Inferior parietal cortex (tissue), 1 donor: Measurements from ENCODE around the gene SP2.
"Not testable (repeated sequence)": the region's sequence is repeated elsewhere in the genome, so short reads cannot be mapped to it uniquely, and the experiment has no call there.

Source experiments
- DNase-seq: peaks from one replicate; pipeline ENCODE4 v3.0.0-alpha.2; 2016; ENCODE audit errors: extremely low spot score

Gene SP2

DNA sequence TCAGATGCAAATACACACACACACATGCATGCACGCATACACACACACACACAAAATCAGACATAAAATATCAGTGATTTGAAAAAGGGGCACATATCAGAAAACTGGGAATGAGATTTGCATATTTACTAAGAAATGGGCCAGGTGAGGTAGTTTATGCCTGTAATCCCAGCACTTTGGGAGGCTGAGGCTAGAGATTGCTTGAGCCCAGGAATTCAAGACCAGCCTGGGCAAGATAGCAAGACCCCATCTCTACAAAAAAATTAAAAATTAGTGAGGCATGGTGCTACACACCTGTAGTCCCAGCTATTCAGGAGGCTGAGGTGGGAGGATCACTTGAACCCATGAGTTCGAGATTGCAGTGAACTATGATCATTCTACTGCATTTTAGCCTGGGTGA lies 23.0 kb downstream of the SP2 start:
- no peak for DNase-seq

DNA sequence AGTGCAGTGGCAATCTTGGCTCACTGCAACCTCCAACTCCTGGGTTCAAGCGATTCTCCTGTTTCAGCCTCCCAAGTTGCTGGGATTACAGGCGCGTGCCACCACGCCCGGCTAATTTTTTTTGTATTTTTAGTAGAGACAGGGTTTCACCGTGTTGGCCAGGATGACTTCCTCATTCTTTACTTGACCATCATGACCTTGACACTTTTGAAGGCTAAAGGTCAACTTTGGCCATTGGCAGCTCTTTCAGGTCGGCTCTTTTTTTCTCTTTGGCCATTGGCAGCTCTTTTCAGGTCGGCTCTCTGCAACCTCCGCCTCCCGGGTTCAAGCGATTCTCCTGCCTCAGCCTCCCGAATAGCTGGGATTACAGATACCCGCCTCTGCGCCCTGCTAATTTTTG lies 23.9 kb downstream of the SP2 start:
- DNase-seq, result not testable (repeated sequence)

DNA sequence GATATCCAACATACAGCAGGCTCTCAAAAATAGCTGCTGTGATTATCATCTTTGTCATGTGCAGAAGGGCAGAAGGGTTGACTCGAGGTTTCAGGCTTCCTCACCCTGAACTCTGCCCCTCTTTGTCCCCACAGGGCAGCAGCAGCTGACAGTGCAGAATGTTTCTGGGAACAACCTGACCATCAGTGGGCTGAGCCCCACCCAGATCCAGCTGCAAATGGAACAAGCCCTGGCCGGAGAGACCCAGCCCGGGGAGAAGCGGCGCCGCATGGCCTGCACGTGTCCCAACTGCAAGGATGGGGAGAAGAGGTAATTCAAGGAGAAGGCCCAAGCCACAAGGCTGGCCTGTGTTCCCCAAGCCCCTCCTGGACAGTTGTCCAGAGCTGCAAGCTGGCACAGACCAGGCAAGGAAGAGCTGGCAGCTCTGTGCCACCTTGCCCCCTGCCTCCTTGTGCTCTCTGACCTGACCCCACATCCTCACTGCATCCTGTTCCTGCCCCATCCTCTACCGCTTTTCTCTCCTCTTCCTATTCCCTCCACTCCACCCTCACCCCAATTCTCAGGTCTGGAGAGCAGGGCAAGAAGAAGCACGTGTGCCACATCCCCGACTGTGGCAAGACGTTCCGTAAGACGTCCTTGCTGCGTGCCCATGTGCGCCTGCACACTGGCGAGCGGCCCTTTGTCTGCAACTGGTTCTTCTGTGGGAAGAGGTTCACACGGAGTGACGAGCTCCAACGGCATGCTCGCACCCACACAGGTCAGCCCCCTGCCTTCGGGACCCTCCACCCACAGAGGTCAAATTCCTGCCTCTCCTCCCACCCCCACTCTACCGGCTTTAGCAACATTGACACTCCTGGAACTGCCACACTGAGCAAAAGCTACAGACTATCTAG lies 29.0 kb downstream of the SP2 start:
- DNase-seq, result no peak

DNA sequence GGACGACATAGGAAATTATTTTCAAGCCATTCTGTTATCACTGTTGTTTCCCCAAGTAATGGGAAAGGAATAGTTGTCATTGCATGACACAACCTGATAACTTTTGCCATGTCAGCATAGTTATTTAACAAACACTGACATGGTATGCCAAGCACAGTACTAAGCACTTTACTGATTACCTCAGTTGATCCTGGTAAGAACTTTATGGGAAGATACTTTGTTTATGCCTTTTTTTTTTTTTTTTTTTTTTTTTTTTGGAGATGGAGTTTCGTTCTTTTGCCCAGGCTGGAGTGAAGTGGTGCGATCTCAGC lies 29.6 kb downstream of the SP2 start:
- no peak for DNase-seq

DNA sequence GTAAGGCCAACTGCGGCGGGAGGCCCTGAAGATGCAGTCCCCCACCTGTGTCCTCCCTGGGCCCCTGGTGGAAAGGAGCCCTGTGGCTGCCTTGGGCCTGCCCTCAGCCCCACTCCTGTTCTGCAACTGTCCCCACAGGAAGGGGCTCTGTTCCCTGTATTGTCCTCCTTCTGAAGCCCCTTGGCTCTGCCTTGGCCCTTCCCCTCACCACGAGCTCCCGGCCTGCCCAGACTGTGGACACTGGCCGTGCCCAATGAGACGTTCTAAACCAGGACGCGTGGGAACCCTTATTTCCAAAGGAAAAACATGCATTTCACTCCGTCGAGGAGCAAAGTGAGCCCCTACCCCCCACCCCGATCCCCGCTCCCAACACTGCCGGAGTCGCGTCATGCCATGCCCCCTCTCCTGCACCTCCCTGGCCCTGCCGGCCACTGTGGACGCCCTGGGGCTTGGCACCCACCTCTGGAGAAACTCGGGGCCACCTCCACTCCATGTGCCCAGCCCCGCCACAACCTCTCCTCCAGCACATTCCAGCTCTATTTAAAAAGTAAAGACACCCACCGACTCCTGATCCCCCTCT lies 31.9 kb downstream of the SP2 start:
- DNase-seq, result no peak

DNA sequence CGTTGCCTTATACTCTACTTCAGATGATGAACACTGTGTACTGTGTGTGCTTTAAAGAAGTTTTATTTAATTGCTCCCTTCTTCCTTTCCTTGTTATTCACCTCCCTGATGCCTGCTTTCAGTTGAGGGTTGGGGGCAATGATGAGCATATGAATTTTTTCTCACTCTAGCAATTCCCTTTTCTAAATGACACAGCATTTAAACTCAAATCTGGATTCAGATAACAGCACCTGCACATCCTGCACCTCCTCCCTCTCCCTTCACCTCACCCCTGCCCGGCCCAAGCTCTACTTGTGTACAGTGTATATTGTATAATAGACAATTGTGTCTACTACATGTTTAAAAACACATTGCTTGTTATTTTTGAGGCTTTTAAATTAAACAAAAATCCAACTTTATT lies 32.4 kb downstream of the SP2 start:
- DNase-seq, result no peak

DNA sequence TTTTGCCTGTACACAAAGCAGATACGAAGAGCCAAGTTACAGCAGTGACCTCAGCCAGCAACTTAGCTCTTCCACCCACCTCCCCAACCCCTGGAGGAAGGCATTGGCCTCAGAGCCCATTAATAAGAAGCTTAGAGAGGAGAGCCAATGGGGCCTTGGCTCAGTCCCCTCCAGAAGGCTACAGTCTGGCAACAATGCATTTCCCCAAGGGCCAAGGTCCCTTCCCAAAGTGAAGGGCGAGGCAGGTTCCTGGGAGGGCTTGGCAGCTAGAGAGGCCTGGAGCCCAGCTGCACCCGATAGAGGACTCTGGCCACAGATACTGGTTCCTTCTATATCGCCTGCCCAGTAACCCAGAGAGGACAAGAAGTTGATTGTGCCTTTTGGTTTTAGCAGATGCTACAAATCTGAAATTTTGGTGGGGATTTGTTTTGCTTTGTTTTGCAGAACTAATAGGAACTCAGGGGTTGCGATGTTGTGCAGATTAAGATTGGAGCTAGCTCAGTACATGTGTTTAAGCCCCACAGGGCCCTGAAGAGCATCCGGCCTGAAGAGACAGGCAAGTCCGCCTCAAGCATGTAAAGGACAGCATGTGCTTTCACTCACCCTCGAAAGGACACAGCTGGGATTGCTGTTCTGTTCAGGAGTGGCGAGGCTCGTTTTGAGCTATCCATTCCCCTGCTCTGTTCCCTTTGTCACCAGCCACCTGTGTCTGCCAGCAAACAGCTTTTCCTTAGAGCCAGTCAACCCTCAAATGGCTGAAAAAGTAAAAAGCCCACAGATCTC lies 33.4 kb downstream of the SP2 start:
- no peak for DNase-seq

DNA sequence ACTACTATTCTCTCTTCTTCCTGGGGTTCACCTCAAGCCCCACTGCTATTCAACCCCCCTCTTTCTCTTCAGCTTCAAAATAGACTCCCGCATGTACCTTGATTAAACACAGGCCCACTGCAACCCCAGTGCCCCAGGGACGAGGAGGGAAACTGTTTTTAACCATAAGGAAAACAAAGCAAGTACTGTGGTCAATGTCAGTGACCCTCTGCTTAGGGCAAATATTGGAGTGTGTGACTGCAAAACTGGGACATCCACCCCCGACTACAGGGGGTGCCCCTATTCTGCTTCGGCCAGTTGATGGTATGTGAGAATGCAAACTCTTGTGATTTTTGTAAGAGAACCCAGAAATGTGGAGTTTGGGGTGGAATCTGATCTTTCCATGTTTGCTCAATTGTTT lies 35.8 kb downstream of the SP2 start:
- no peak for DNase-seq

DNA sequence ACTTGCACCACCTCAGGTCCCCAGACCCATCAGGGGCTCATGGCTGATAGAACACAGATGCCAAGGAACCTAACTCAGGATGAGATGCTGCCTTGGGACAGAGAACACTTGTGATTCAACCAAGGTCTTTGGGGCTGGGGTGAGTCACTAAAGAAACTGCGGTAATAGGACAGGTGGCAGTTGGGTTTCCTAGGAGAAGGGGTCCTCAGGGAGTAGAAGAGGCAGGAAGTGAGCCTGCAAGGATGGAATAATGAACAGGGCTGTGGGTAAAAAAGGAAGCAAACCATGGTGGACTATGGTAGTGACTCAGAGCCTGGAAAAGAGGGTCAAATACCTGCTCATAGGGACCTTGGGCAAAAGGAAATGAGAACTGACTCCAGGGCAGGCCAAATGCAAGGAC lies 38.8 kb downstream of the SP2 start:
- DNase-seq, result no peak

DNA sequence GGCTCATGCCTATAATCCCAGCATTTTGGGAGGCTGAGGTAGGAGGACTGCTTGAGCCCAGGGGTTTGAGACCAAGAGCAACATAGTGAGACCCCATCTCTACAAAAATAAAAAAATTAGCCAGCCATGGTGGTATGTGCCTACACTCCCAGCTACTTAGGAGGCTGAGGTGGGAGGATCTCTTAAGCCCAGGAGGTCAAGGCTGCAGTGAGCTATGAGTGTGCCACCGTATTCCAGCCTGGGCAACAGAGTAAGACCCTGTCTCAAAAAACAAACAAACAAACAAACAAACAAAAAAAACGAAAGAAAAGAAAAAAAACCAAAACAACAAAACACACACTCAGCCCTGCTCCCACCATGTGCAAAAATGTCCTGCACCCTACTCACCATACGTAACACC lies 39.4 kb downstream of the SP2 start:
- DNase-seq, result not testable (repeated sequence)

DNA sequence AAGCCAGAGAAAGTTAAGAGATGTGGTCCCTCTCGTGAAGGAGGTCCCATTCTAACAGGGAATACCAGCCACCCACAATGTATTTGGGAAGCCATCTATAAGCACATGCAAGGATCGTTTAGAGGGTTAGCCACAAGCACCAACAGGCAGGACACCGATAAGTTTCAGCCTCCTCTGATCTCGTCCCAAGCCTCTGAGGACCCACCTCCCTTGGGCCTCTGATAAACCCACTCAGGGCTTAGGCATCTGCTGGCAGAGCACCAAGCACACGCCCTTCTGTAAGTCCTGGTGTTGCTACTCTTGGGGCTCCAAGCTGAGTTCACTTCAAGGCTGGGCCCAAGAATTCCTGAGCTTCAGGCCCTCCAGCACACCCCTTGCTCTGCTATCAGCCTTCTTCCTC lies 39.9 kb downstream of the SP2 start:
- DNase-seq, result peak; percentile 27

DNA sequence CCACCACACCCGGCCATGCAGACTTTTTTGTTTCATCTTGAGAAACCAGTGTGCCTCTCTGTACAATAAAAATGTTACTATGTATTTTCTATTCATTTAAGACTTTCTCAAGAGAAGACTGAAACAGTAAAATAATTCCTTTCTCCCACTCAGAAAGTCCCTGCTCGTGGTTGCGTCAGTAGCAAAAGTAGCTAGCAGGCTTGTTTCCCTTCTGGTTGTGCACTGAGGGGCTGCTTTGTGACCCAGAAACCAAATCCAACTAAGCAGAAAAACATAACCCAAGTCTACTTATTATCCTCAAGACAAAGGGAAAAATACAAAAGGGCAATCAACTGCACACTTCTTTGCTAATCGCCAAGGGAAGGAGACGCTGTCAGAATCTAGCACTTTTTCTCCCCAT lies 41.9 kb downstream of the SP2 start:
- no peak for DNase-seq

DNA sequence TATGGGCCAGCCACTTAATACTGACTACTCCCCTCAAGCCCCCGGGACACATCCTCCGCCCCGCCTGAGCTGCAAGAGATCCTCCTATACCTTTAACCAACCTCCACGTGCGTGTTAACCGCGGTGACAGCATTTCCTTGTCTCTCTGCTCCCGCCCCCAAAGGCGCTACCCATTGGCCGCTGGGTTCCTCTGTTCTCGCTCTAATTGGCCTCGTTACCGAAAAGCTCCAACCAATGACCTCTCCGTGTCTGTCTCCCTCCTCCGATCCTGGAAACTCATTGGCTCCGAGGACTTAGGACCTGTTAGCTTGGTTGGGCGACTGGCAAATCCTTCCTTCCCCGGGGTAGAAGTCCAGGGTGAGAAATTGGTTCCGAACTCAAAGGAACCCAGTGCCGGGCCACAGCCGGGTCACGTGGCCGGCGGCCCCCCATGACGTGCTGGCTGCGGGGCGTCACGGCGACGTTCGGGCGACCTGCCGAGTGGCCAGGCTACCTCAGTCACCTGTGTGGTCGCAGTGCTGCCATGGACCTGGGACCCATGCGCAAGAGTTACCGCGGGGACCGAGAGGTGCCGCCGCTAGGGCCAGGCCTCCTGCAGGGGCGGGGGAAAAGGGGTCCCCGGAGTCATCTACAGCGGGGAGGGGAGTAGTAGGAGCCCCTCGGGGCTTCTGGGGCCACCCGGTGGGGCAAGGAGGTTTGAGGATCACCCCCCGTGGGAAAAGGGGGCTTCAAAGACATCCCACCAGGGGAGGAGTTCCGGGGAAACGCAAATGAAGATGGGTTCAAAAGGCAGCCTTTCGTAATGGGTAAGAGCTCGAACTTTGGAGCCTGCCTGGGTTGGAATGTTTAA lies 45.4 kb downstream of the SP2 start, which contains the start of gene PNPO:
Gene PNPO, plus strand, starts transcription at position 326 of the 850 bp plus-strand sequence. Its CDS starts 105 bp downstream, at position 431.
- DNase-seq, result peak; percentile 99

DNA sequence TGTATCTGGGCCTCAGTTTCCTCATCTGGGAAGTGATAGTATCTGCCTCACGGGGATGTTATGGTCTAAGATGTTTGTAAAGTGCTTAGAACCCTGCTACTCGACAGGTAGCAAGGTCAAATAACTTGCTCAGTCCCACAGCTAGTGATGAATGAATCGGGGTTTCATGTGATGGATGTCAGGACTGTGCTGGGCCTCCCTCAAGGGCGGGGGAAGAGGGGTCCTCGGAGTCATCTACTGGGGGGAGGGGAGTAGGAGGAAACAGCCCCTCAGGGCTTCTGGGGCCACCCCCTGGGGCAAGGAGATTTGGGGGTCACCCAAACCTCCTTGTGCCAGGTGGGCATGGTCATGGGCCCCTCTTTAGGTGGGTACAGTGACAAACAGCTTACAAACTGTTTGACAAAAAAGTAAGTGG lies 46.1 kb downstream of the SP2 start:
- no peak for DNase-seq

DNA sequence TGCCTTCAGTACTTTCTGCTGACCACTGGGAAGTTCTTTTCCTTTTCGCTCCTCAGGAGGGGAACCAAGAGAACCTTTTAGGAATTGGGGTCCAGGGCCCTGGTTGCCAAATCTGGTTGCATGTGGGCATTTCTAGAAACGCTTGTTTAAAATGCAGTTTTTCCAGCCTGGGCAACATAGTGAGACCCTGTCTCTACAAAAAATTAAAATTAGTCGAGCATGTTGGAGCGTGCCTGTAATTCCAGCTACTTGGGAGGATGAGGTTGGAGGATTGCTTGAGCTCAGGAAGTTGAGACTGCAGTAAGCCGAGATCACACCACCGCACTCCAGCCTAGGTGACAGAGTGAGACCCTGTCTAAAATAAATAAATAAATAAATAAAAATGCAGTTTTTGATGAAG lies 46.5 kb downstream of the SP2 start:
- DNase-seq, result no peak

DNA sequence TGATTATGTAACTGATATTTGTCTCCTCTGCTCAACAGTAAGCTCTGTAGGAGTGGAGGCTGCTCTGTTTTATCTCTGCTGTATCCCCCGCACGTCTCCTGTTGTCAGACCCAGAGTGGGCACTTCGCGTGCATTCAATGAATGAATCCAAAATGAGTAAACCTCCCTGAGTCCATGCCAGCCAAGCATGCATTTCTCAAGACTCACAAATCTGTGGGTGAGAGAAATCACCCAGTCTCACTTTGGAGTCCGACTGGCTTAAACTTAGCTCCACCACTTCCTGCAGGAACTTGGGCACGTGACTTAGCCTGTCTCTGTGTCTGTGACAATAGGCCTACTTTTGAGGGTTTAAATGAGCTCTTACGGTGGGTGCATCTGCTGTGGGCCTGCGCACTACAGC lies 49.0 kb downstream of the SP2 start:
- peak; percentile 36 for DNase-seq

DNA sequence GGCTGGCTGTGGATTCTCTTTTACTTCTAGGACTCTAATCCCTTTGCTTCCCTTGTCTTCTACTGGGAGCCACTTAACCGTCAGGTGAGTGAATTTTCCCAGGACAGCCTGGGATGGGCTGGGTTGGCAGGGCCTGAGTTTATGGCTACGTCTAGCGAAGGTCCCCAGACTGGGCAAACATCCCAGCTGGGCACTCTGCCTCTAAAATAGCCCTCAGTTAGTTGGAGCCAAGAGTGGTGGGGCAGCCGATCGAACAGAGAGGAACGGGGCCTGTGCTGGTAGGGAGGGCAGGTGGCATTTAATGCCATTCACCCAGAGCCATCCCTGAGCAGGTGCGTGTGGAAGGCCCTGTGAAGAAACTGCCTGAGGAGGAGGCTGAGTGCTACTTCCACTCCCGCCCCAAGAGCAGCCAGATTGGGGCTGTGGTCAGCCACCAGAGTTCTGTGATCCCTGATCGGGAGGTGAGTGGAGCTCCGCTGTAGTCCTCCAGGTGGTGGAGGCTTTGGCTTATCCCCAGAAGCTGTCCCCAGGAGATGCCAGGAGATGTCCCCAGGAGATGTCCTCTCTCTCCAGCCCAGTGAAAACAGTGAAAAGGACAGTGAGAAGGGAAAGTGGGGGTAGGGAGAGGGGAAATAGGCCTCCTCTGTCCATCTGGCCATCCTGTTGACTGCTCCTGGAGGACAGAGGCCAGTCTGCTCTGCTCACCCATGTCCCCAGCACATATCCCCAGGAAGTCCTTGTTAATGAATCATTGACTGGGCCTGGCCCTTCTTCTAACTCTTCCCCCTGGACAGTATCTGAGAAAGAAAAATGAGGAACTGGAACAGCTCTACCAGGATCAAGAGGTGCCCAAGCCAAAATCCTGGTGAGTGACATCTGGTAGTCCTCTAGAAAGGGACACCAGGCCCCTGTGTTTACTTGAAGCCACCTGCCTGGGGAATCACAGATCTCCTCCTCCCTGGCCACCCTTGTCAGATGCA lies 49.8 kb downstream of the SP2 start:
- no peak for DNase-seq

DNA sequence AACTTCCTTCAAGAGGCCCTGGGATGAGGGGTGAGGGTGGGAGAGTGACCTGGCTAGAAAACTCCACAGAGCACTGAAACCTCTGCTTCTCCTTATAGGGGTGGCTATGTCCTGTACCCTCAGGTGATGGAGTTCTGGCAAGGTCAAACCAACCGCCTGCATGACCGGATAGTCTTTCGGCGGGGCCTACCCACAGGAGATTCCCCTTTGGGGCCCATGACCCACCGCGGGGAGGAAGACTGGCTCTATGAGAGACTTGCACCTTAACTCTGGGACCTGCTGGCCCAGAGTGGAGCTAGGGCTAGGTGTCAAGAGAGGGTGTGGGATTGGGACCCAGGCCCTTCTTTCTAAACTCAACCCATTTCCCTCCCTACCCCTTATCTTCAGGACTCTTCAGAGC lies 50.5 kb downstream of the SP2 start:
- no peak for DNase-seq

DNA sequence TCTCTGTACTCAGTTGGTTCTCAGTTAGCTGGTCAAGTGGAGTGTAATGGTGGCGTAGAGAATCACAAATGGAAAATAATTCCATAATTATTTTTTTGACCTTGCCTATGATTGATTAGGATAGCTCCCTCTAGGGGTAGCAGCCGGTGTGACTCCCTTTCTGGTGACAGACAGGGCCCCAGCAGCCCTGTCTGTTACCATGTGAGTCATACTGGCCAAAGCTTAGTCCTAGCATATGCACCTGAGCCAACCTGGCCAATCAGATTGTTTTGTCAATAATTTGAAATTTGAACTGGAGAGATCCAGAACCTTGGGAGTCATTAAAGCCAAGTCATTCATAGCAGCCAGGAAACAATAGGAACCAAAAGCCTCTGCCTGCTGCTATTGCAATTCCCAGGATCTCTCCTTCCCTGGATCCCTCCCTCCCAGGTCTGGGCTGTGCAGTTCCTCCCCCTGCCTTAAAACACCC lies 50.9 kb downstream of the SP2 start:
- peak; percentile 68 for DNase-seq

DNA sequence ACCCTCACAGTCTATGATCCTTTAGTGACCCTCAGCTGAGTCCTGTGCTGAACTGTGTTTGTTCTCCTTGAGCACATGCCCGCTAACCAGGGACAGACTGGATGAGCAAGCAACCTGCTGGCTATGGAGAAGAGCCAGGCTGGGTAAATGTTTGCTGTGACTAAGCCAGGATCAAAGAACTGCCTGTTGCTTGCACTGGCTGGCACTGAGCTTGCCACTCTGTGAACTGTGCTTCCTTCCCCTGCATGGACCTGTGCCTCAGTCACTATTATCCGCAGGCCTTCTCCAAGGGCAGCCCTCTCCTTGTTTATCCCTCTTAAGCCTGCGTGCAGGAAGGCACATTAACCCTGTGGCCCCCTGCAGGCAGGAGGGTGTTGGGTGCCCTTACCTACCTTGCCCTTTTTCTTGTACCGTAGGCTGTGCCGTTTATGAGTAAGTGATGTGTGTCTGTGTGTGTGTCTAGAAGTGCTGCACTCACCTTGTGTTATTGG lies 52.7 kb downstream of the SP2 start:
- DNase-seq, result no peak
